DMS114 treated with DMSO at 0.1 percent for 48 hours (cell line): Measurements from ENCODE around the gene TBKBP1.
"Not testable (repeated sequence)": the region's sequence is repeated elsewhere in the genome, so short reads cannot be mapped to it uniquely, and the experiment has no call there.

ENCODE experiments used
- DNase-seq: peaks from one replicate; lab custom pipeline; 2025; ENCODE audit not compliant: unreplicated experiment; lab: John Stamatoyannopoulos, UW

TBKBP1 gene

DNA sequence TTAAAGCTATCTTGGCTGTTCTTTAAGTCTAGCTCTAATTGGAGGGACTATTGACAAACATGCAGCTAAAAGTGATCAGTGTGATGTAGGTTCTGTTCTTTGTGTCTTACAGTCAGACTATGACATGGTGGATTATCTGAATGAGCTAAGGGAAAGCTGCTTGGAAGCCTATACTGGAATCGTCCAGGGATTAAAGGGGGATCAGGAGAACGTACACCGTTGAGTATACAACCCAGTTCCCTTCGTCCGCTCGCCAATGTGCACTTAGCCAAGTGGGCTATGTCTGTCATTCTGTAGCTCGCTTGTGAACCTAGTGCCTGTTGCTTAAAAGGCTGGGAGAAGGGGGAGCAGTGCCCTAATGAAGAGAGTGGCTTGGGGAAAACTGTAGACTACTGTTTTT is 15.8 kb upstream of the TBKBP1 start:
- DNase-seq: no peak

- DNase-seq: no peak
These were observed 11.8 kb upstream of the TBKBP1 start for GRCh38 chr17:47682138-47682537.

GRCh38 chr17:47682727-47683126 is 11.2 kb upstream of the TBKBP1 start:
- not testable (repeated sequence) for DNase-seq

GRCh38 chr17:47684025-47684424 is 9.9 kb upstream of the TBKBP1 start:
- DNase-seq: no peak

DNA sequence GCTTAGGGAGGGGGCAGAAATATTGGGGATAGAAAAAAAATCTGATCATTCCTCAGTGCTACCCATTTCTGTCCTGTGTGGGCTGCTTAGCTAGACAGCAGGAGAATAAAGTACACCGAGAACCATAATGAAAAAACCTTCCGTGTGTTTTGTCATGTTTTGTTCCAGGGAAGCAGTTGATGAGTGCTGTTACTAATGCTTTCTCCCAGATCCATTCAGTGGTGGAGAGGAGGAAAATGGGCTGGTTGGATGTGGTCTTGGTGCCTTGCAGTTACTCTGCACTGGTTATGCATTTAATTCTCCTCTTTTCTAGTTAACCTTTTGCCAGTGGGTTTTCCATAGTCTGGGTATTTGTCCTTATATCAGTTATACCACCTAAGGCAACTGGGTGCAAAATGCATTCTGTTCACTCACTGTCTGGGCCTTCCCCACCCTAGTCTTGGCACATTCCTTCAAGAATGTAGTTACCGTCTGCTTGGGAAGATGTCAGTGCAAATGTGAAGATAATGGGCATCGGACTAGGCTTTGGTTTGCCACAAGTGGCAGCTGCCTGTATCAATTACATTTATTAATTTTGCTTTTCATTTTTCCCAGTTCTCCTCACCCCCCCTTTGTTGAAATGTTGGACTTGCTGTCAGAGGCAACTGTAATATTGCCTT is 9.3 kb upstream of the TBKBP1 start:
- DNase-seq: no peak

DNA sequence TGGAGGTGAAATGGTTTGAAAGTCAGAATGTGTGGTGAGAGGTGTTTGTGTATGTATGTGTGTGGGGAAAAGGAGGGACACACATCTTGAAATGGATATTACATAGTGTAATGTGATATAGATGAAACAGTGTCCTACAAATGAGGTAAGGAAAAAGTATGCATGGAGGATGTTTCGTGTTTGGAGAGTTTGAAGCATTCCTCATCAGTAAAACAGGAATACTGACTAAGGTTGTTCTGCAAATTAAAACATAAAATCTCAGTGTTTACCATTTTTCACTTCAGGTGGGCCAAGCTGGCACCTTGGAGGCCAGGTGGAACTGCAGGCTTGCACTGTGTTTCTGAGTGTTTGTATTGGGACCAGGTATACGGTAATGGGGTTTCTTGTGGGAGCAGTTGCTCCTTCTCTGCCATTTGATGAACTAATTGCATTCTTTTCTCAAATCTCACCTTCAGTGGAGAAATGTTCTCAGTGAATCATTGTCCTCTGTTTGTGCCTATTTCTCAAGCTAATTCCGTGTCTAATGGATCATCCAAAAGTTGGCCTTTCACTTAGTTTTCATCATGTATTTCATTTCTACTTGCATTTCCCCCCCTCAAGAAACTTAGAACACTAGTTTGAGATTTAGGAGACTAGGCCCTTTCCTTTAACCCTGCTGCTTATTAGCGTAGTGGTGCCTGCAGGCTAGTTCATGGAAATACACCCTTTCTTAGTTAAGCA is 8.2 kb upstream of the TBKBP1 start:
- no peak for DNase-seq

DNA sequence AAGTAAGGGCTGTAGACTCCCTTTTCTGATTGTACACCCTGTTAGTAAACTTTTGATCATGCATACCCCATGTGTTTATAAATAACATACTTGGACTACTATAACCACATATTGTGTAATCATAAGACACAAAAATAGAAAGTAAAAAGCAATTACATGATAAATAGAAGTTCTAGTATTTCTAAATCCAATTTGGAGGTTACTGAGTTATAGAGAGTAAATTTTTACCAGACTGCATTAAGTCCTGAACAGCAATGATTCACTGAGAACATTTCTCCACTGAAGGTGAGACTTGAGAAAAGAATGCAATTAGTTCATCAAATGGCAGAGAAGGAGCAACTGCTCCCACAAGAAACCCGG is 7.7 kb upstream of the TBKBP1 start:
- no peak for DNase-seq

GRCh38 chr17:47686664-47687327 is 7.2 kb upstream of the TBKBP1 start:
- no peak for DNase-seq

DNA sequence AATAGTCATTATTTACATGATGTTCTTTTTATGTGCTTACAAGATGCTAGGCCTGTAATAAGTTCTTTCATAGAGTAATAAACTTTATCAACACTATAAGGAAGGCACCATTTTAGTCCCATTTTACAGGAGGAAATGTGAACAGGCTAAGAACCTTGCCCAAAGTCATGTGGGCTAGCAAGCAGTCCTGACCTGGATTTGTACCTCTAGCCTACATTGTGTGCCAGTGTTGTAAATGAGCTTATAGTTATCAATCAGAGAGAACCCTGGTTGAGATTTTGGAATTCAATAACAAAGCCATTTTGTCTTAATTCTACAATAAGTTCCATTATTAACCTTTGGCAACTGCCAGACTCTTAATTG is 6.7 kb upstream of the TBKBP1 start:
- no peak for DNase-seq

- DNase-seq: no peak
These were observed 6.2 kb upstream of the TBKBP1 start for GRCh38 chr17:47687748-47688147.

DNA sequence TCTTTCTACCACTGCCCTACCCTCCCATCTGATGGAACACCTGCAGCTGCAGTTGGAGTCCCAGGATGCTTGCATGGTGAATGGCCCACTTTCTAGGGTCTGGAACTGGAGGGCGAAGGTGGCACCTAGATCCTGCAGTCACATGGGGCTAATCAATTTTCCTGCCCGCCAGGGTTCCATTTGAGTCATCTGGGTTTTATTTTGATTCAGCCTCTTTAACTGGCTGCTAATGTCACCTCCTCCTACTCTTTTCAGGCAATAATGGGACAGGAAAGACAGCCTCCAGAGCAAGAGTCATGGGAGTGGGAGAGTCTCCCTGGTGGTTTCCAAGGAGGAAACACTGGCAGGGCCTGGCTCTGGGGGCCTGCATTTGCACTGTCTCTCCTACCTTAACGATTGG is 3.8 kb upstream of the TBKBP1 start:
- DNase-seq: no peak

GRCh38 chr17:47692137-47692894 is 1.6 kb upstream of the TBKBP1 start:
- DNase-seq: no peak

DNA sequence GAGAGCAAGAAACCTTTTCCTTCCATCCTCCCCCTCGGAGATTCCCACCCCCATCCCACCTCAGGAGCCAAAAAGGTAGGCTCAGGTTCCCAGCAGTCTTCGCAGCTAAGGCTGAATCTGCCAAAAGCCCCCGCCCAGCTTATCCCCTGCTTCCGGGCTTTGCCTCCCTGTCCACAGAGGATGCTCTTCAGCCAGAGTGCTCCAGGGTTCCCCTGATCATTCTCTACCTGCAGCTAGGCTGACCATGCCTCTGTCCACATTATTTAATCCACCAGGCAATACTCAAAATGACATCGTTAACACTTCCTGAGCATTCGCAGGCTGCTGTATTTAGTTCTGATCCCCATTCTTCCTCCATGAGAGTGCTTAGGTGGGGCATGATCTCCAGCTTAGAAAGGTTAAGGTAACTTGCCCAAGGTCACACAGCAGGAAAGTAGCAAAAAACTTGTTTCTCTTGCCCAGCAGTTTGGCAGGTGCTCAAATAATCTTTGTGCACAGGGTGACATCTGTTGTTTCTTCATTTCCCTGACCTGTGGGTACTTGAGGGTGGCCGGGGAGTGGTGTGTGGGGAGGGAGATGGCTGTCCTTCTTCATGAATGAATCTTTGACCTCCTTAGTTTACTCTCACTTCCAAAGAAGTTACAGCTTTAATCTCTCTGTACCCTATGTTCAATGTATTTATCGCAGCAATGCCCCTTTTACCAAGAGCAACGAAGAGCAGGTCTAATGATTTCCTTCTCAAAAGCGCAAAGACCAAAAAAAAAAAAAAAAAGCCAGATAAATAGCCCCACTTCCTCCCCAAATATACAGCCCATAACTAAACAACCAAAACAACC is 848 bp upstream of the TBKBP1 start:
- DNase-seq: no peak

- DNase-seq: no peak
These were observed 844 bp downstream of the TBKBP1 start for GRCh38 chr17:47694581-47695428.

DNA sequence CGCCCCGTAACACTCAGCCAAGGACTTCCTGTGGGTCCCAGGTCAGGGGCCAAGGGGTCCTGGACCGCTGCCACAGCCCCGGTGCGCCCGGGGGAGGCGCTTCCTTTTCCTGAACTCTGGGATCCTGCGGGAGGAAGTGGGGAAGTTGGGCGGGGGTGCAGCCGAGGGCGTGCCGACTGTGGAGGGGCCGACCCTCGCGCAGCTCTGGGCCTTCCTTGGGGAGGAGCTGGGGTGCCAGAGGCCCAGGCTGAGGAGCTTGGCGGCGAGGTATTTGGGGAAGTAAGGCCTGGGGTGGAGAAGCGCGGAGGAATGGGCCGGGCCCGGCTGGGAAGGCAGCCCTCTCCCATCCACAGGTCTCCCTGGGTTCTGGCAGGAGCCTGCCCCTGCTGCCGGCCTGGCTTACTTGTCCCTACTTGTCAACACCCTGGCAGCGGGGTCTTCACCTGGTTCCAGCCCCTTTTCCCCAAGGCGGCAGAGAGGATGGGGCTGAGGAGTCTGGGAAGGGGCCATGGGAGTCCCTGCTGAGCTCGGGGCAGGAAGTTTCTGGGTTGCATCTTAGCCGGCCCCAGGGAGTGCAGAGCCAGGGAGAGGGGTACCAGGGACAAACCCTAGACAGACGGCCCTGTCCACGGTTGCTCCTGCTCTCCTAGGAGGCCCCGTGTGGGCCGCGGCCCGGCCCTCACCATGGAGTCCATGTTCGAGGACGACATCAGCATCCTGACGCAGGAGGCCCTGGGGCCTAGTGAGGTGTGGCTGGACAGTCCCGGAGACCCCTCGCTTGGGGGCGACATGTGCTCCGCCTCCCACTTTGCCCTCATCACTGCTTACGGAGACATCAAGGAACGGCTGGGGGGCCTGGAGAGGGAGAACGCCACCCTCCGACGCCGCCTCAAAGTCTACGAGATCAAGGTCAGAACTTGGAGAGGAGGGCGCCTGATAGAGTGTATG is 1.7 kb downstream of the TBKBP1 start:
- no peak for DNase-seq

DNA sequence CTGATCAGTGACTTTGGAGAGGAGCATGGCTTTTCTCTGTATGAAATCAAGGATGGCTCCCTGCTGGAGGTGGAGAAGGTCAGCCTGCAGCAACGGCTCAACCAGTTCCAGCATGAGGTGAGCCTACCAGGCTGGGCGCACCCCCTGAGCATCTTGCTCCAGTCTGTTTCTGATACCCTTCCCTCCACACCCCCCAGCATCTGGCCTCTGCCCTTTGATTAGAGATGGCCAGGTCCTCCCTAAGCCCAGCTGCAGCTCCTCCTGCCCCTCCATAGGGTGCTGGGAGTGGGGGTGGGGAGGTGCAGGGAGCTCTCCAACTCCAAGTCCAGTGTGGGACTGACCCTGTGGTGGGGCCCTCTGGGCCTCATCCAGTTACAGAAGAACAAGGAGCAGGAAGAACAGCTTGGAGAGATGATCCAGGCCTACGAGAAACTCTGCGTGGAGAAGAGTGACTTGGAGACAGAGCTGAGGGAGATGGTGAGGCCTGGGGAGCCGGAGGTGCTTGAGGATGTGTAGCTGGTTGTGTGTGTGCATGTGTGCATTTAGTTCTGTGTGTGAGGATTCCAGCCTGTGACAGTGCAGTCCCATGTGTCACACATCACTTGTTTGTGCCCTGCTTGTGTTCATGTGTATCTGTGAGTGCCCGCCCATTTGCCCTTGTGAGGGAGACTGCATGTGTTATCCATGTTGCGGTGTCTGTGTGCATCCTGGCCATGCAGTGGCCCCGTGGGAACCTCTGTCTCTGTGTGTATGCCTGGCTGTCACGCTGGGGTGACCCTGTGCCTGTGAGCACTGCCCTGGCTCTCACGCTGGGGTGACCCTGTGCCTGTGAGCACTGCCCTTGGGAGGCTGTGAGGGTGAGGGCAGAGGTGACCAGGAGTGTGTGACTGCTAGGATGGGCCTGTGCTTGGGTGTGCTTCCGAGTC is 3.0 kb downstream of the TBKBP1 start:
- DNase-seq: no peak

DNA sequence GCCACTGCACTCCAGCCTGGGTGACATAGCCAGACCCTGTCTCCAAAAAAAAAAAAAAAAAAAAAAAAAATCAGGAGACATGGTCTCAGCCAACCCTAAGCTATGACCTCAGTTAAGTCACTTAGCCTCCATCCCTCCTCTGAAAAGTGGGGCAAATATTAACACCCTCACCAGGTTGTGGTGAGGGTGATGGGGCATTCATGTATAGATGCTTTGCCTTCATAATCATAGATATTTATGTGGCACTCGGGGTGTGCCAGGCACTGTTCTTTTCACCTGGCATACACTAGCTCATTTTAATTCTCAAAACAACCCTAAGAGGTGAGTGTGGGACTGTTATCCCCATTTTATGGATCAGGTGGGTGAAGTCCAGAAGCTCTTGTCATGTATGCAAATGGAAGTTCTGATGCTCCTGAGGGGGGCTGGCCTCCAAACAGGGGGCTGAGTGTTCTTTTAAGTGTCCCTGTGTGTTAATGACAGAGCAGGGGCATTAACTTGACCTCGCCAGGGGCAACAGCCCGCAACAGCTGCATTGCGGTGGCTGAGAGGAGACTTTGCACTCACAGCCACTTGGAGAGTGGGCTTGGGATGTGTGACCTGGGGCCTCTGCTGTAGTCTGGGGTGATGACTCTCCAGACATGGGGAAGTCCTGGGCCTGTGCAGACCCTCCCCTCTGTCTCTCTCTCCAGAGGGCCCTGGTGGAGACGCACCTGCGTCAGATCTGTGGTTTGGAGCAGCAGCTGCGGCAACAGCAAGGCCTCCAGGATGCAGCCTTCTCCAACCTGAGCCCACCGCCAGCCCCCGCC is 4.1 kb downstream of the TBKBP1 start:
- no peak for DNase-seq
